HG02623 (cell line): Measurements from ENCODE around the gene NT5E.

Experiments
- ATAC-seq: cut with Tn5 transposase; IDR thresholded peaks from one replicate; pipeline ENCODE4 v1.9.1; 2021; ENCODE audit warnings: moderate library complexity; ENCODE audit not compliant: unreplicated experiment

Gene NT5E

GRCh38 chr6:85421181-85421580, 28.7 kb upstream of the NT5E start:
- ATAC-seq = no peak

GRCh38 chr6:85421972-85422371, 27.9 kb upstream of the NT5E start:
- ATAC-seq = no peak

GRCh38 chr6:85422996-85423395, 26.9 kb upstream of the NT5E start:
- no peak for ATAC-seq

- no peak for ATAC-seq
Observed at GRCh38 chr6:85424981-85425380, 24.9 kb upstream of the NT5E start.

GRCh38 chr6:85425997-85426396, 23.9 kb upstream of the NT5E start:
- no peak for ATAC-seq

- no peak for ATAC-seq
Observed at GRCh38 chr6:85428486-85428885, 21.4 kb upstream of the NT5E start.

GRCh38 chr6:85429346-85429745, 20.5 kb upstream of the NT5E start:
- ATAC-seq = no peak

GRCh38 chr6:85431271-85431670, 18.6 kb upstream of the NT5E start:
- no peak for ATAC-seq

- no peak for ATAC-seq
Observed at GRCh38 chr6:85432554-85432953, 17.3 kb upstream of the NT5E start.

- no peak for ATAC-seq
Observed at GRCh38 chr6:85435851-85436250, 14.0 kb upstream of the NT5E start.

- ATAC-seq = no peak
Observed at GRCh38 chr6:85436411-85436810, 13.5 kb upstream of the NT5E start.

- ATAC-seq = no peak
Observed at GRCh38 chr6:85436939-85437495, 12.9 kb upstream of the NT5E start.

GRCh38 chr6:85443349-85444117, 6.3 kb upstream of the NT5E start:
- no peak for ATAC-seq

- peak; percentile 63 for ATAC-seq
Observed at GRCh38 chr6:85449388-85449817, 480 bp upstream of the NT5E start.

GRCh38 chr6:85451565-85452306, 1.9 kb downstream of the NT5E start:
- no peak for ATAC-seq

GRCh38 chr6:85452441-85452881, 2.6 kb downstream of the NT5E start:
- no peak for ATAC-seq

GRCh38 chr6:85453052-85453451, 3.2 kb downstream of the NT5E start:
- no peak for ATAC-seq

- ATAC-seq = no peak
Observed at GRCh38 chr6:85453490-85453889, 3.6 kb downstream of the NT5E start.

GRCh38 chr6:85455471-85456026, 5.7 kb downstream of the NT5E start:
- no peak for ATAC-seq

GRCh38 chr6:85456782-85457181, 6.9 kb downstream of the NT5E start:
- no peak for ATAC-seq

GRCh38 chr6:85458184-85458583, 8.3 kb downstream of the NT5E start:
- no peak for ATAC-seq

- ATAC-seq = no peak
Observed at GRCh38 chr6:85458782-85459181, 8.9 kb downstream of the NT5E start.
